Fibroblast of the aortic adventitia (primary cell): ENCODE data around the gene L3MBTL1. TPM values are rescaled to one million over a fixed set of nuclear protein-coding genes. Genes with fewer than 3 reads are reported as not detected.

Experiments
- DNase-seq: peaks from one replicate; pipeline ENCODE4 v3.0.0-alpha.2; 2010; ENCODE audit warnings: low read depth
- H3K4me3 ChIP-seq: 2 replicates; pipeline ENCODE4 v1.5.1; 2011; ENCODE audit warnings: low read depth, mild to moderate bottlenecking, control low read depth, low read length, moderate library complexity
- total RNA-seq: library from RNA; depleted of rRNA; stranded (reverse); fragments of >200 nt; gene quantifications from 2 replicates; pipeline ENCODE4 v1.2.3, GENCODE V29; 2012; ENCODE audit warnings: low replicate concordance
- TF ChIP-seq, protein P1 (sequence below): IDR thresholded peaks from 2 replicates; pipeline ENCODE4 v1.5.1; 2011; ENCODE audit warnings: mild to moderate bottlenecking, low read length, control low read depth, inconsistent platforms; ENCODE audit not compliant: insufficient read depth

L3MBTL1 gene
- 8.9 and 13.4 TPM in 2 replicates for total RNA-seq

- peak; percentile 12 for DNase-seq
- peak within 1 kb of the TSS; percentile 69 for H3K4me3 ChIP-seq
- TF ChIP-seq, protein P1, sequence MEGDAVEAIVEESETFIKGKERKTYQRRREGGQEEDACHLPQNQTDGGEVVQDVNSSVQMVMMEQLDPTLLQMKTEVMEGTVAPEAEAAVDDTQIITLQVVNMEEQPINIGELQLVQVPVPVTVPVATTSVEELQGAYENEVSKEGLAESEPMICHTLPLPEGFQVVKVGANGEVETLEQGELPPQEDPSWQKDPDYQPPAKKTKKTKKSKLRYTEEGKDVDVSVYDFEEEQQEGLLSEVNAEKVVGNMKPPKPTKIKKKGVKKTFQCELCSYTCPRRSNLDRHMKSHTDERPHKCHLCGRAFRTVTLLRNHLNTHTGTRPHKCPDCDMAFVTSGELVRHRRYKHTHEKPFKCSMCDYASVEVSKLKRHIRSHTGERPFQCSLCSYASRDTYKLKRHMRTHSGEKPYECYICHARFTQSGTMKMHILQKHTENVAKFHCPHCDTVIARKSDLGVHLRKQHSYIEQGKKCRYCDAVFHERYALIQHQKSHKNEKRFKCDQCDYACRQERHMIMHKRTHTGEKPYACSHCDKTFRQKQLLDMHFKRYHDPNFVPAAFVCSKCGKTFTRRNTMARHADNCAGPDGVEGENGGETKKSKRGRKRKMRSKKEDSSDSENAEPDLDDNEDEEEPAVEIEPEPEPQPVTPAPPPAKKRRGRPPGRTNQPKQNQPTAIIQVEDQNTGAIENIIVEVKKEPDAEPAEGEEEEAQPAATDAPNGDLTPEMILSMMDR, result no peak
Measured at GRCh38 chr20:43507150-43508080, at the start of gene L3MBTL1. Gene L3MBTL1, plus strand, starts transcription at chr20:43507697. Its CDS starts 5,807 bp downstream, at chr20:43513504.

GRCh38 chr20:43458422-43458924 lies 49.0 kb upstream of the L3MBTL1 start:
- TF ChIP-seq, protein P1, result no peak
- peak; percentile 27 for DNase-seq

GRCh38 chr20:43459022-43459942 lies 48.2 kb upstream of the L3MBTL1 start:
- DNase-seq, result peak; percentile 18
- TF ChIP-seq, protein P1, result no peak
- peak overlapping the region; percentile 92 for H3K4me3 ChIP-seq

More at GRCh38 chr20:43458422-43458924, 49.0 kb upstream of the L3MBTL1 start:
- H3K4me3 ChIP-seq, result peak overlapping the region; percentile 92

- TF ChIP-seq, protein P1, result no peak
- DNase-seq, result no peak
- no peak overlapping the region for H3K4me3 ChIP-seq
Measured at GRCh38 chr20:43460172-43460829, 47.2 kb upstream of the L3MBTL1 start.

GRCh38 chr20:43460830-43461200 lies 46.7 kb upstream of the L3MBTL1 start:
- TF ChIP-seq, protein P1, result no peak
- H3K4me3 ChIP-seq, result no peak overlapping the region
- DNase-seq, result no peak
